Measurements from ENCODE around the gene MSANTD3.
"Not testable (repeated sequence)": the region's sequence is repeated elsewhere in the genome, so short reads cannot be mapped to it uniquely, and the experiment has no call there.

Gene MSANTD3, protein sequence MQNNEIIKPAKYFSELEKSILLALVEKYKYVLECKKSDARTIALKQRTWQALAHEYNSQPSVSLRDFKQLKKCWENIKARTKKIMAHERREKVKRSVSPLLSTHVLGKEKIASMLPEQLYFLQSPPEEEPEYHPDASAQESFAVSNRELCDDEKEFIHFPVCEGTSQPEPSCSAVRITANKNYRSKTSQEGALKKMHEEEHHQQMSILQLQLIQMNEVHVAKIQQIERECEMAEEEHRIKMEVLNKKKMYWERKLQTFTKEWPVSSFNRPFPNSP

DNA sequence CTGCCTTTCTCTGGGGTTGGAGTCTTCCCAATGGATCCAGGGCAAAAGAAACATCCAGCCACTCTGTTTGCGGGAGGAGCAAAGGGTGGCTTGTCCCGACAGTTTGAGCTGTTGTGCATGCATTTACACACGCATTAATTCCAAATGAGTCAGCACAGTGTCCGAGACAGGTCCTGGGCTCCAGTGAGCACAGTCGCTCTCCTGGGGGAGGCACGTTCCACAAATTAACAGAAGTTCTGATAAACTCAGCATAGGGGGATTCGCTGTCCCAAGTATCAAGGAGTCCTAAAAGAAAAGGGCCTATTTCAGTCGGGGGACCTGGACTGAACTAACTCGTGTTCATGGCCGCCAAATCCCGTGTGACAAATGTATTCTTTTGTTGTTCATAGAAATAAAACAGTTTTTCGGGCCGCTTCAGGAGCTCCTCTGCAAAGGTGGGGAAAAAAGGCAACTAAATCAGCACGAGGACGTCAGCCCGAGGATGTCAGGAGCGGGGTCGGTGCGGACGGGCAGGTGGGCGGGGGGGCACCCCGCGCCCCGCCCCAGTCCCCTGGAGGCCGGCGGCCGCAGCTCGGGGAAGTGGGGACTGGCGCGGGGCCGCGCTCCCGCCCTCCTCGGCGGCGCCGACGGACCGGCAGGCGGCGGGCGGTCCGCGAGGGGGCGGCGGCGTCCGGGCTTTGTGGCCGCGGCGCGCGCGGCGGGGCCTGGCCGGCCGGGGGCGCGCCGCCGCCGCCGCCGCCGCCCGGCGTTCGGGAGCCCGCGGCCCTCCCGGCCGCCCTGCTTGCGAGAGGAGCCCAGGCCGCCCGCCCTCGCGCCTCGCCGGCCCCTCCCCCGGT is at the start of gene MSANTD3:
Gene MSANTD3, plus strand, starts transcription at position 614 of the 836 bp plus-strand sequence. CDS start 14,796 bp downstream, outside the sequence.
- no peak for FAIRE-seq

DNA sequence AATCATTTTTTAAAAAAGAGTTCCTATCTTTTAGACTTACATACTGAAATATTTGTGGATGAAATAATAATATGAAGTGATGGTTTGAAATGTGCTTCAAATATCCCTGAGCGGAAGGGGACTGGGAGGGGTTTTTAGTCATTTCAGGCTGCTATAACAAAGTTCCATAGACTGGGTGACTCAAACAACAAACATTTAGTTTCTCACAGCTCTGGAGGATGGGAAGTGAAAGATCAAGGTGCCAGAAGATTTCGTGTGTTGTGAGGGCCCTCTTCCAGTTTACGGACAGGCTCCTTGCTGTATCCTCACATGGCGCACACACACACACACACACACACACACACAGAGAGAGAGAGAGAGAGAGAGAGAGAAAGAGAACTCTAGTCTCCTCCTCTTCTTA is 47.1 kb upstream of the MSANTD3 start:
- no peak for FAIRE-seq

DNA sequence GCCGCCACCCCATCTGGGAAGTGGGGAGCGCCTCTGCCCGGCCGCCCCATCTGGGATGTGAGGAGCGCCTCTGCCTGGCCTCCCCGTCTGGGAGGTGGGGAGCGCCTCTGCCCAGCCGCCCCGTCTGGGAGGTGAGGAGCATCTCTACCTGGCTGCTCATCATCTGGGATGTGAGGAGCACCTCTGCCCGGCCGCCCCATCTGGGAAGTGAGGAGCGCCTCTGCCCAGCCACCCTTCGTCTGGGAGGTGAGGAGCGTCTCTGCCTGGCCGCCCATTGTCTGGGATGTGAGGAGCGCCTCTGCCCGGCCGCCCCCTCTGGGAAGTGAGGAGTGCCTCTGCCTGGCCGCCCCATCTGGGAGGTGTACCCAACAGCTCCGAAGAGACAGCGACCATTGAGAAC is 34.0 kb upstream of the MSANTD3 start:
- FAIRE-seq: not testable (repeated sequence)

DNA sequence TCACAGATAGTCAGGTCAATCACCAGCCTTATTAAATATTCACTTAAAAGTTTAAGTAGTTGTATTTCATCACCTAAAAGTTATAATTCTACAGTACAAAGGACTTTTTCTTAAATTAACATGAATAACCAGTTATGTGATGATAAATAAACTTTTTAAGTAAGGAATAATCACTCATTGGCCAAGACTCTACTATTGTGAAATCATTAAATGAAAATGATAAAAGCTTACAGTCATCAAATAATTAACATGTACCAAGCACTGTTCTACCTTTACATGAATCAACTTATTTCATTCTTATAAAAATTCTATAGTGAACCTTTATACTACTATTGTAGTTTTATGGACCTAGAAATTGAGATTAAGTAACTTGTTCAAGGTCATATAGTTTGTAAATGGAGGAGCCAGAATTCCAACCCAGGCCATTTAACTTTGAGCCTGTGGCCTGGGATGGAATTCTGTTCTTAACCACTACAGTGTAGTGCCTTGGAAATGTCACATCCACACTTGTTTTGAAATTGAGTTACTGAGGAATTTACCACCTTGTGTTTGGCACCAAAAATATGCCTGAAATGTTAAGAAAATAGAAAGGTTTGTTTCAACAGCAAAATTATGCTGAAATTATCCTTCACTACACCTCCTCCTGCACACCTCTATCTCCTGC is 32.8 kb upstream of the MSANTD3 start:
- no peak for FAIRE-seq

DNA sequence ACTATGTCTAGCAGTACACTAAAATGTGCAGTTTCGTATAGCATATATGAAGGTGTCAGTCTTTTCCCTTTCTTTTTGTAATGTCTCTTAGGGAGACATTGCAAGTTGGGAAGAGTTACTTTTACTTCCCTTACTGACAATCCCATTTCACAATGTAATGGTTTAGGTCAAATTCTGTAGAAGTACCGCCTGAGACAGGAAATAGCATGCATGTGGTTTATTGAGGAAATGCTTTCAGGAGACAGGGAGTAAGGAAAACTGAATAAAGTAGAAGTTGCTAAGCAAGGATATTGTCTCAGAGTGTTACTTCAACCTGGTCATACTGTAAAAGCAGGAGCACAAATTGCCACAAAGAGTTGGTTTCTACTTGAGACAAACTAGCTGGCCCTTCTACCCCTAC is 32.1 kb upstream of the MSANTD3 start:
- no peak for FAIRE-seq

DNA sequence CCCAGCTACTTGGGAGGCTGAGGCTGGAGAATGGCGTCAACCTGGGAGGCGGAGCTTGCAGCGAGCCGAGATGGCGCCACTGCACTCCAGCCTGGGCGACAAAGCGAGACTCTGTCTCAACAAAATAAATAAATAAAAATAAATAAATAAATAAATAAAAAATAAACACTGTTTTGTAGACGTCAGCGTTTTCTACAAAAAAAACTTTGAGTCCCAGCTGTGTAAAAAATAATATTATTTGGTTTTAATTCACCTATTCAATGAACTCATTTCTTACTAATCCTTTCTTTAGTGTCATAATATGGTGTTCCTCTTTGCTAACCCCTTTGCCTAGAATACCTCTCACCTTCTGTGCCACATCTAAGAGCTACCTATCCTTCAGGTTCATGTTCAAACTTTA is 30.2 kb upstream of the MSANTD3 start:
- FAIRE-seq: no peak

DNA sequence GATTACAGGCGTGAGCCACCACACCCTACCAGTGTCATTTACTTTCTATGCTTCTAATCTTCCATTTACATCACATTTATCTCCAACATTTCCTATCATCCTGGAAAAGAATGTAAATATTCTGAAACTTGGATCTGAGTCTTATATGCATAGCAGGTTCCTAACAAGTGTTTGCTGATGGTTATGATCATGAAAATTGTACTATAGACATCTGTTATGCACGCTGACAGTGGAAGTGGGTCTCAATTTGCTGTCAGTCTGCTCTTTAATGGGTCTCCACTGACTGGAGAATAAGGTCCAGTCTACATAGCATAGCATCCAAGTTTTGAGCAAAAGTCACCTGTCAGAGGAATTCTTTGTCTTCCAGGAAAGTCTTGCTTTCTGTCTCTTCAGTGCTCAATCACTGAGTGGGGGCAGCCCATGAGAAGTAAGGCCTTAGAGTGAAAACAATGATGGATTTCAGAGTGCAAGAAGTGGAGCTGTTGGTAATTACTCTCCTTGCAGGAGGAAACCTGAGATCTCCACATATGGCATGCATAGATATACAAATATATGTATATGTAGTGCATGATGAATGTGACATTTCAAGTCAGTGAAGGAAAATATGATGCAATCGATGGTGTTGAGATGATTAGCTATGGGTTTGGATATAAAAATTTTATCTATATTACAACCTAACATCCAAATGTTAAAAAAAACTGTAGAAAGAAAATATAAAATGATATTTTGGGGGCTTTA is 29.2 kb upstream of the MSANTD3 start:
- FAIRE-seq: no peak

DNA sequence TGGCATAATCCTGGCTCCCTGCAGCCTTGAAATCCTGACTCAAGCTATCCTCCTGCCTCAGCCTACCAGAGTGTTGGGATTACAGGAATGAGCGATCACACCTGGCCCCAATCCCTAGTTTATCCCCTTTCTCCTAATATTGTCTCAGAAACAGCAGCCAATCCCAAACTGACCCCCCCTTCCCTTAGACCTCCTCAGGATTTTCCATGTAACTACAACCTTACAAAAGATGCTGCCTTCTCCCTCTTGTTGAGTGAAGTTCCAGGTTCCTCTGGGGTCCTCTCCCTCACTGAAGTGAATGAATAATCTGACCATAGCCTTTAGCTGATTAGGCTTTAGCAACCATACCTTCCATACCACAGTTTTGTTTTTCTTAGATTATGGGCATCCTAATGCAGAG is 25.9 kb upstream of the MSANTD3 start:
- FAIRE-seq: no peak

DNA sequence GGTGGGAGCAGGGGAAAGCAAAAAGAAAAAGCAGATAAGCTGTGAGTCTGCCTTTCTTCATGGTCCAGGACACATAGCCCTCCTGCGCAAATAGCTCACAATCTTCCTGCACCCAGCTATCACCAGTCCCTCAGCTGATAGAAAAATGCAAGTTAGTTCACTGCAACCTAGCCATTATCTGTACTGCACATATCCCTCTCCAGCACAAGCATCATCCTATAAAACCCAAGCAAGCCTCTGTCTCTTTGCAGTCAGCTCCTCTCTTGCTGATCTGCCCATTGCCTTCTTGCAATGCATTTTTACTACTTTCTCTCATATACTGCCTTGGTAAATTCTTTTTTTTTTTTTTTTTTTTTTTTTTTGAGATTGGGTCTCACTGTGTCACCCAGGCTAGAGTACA is 20.0 kb upstream of the MSANTD3 start:
- no peak for FAIRE-seq

DNA sequence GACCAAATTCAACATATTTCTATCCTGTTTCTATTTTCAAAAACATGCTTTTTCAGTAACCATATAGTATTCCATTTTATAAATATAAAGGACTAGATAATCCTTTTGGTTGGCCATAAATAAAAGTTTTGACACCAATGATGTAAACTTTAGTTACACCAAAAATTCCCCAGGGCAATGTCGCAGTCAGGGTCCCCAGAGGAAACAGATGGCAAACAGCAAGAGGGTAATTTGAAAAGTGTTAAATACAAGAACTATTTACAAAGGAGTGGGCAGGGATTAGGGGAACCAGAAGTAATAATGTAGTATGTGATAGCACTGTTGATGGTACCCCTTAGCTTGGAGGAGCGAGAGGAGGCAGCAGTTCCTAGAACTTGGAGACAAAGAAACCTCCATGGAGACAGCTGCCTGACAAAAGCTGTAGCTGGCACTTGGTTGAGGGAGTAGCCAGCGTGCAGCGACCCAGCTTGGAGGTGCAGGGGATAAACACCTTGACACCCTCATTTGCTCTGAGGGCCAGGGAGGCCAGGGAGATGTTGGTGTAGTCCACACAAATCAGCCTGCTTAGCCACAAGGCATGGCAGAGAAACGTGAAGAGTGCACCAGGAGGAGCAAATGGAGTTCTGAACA is 18.3 kb upstream of the MSANTD3 start:
- FAIRE-seq: no peak

DNA sequence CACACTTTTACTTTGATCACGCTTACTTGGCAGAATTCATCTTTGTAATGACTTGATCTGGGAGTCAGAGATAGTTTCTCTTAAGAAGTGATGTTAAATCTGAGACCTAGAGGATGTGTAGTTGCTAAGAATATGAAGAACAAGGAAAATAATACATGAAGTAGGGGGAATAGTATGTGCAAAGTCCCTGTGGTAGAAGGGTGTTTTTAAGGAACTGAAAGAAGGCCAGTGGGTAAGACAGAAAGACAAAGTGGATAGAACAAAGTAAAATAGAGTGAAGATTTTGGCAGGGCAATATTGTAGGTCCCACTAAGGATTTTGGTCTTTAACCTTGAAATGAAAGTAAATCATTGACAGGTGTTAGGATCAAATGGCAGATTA is 17.8 kb upstream of the MSANTD3 start:
- no peak for FAIRE-seq

DNA sequence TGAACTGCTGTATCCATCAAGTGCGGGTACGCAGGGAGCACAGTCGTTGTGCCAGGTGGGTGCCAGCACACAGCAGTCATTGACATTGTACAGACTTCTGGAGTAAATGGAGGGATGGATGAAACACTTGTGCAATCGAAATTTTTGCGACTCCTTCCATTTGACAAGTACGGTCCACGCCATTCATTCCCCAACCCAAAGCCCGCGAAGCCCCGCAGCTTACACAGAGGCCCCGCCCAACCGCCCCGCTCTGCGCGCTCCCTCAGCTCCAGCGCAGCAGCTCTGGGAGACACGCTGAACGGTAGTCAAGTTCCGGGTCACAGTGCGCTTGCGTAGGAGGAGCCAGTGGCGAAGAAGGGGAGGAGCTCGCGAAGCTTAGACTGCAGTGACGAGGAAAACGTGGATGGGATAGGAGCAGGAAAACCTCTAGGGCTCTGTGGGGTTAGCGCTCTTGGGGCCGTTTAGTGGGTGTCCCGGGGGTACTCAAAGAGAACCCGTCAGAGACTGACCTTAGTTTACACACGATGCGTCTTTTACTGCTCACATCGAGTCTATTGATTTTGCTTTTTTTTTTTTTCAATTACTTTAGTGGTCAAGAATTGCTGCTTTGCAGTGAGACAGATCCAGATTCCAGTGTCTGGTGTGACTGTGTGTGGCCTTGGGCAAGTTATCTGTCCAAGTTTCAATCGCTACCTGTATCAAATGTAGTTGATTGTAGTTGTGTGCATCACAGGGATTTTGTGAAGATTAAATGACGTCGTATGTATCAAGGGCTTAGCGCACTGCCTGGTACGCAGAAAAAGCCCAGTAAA is 15.3 kb upstream of the MSANTD3 start:
- no peak for FAIRE-seq

DNA sequence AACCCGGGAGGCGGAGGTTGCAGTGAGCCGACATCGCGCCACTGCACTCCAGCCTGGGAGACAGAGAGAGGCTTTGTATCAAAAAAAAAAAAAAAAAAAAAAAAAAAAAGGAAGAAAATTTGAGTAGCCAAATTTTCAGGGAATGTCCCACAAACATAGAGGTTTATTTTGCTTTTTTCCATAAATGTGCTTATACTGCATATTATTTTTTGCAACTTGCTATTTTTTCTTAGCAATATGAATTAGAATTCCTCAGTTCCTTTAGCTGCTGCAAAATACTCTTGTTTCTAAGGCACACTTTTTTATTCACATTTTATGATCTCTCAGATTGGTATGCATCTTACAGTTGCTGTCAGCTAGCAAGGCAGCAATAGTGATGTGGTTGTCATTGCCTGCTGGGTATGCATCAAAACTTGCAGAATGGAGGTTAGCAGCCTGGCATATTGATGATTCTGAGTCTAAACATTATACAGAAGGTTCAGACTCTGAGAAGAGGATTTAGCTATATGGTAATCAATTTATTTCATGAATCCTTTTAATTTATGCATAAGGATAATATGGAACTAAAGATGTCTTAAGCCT is 13.0 kb upstream of the MSANTD3 start:
- no peak for FAIRE-seq

DNA sequence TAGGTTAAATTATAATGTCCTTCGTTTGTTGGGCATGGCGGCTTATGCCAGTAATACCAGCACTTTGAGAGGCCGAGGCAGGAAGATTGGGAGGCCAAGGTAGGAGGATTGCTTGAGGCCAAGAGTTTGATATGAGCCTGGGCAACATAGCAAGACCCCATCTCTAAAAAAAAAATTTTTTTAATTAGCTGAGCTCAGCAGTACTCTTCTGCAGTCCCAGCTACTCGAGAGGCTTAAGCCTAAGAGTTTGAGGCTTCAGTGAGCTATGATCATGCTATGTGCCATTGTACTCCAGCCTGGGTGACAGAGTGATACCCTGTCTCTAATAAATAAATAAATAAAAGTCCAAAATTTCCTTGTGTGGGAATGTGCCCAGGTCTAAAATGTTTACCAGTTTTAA is 9.1 kb upstream of the MSANTD3 start:
- no peak for FAIRE-seq

DNA sequence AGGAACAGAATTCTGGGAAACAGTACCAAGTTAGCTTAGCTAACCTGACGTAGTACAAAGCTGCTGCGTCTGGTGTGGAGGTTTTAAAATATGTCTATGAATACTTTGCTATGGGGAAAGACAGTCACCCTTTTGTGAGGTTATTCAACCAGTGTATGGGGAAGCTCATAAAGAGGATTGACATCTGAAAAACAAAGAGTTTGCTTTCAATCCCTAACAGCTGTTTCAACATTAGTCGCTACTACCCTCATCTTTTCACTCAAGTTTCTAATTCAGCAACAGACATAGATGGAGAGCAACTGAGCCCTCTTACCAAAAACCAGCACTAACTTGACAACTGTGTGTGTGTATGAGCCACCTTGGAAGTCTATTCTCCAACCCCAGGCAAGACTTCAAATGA is 7.8 kb upstream of the MSANTD3 start:
- FAIRE-seq: no peak

DNA sequence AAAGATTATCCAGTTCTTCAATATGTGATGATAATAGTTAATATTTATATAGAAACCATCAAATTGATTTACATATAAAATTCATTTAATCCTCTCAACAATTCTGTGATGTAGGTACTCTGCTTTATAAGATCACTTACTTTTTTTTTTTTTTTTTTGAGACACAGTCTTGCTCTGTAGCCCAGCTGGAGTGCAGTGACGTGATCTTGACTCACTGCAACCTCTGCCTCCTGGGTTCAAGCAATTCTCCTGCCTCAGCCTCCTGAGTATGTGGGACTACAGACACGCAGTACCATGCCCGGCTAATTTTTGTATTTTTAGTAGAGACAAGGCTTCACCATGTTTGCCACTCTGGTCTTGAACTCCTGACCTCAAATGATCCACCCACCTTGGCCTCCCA is 5.8 kb upstream of the MSANTD3 start:
- FAIRE-seq: not testable (repeated sequence)

DNA sequence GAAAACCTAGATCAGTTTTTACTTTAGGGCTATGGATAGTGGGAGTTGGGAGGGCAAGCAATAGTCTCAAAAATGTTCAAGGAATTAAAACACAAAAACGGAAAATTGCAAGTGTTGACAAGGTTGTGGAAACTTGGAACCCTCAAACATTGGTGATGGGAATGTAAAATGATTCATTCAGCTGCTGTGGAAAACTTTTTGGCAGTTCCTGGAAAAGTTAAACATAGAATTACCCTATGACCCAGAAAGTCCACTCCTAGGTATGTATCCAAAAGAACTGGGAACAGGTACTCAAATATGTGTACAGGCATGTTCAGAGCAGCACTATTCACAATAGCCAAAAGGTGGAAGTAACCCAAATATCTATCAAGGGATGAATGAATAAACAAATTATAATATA is 1.2 kb upstream of the MSANTD3 start:
- FAIRE-seq: no peak

DNA sequence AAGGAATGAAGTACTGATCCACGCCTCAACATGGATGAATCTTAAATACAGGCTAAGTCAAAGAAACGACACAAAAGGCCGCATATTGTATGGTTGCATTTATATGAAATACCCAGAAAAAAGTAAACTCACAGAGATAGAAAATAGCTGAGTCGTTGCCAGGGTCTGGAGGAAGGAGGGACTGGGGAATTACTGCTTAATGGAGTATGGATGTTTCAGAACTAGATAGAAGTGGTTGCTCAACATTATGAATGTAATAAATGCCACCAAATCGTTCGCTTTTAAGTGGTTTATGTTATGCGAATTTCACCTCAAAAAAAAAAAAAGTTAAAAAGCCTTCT is 784 bp upstream of the MSANTD3 start:
- no peak for FAIRE-seq

DNA sequence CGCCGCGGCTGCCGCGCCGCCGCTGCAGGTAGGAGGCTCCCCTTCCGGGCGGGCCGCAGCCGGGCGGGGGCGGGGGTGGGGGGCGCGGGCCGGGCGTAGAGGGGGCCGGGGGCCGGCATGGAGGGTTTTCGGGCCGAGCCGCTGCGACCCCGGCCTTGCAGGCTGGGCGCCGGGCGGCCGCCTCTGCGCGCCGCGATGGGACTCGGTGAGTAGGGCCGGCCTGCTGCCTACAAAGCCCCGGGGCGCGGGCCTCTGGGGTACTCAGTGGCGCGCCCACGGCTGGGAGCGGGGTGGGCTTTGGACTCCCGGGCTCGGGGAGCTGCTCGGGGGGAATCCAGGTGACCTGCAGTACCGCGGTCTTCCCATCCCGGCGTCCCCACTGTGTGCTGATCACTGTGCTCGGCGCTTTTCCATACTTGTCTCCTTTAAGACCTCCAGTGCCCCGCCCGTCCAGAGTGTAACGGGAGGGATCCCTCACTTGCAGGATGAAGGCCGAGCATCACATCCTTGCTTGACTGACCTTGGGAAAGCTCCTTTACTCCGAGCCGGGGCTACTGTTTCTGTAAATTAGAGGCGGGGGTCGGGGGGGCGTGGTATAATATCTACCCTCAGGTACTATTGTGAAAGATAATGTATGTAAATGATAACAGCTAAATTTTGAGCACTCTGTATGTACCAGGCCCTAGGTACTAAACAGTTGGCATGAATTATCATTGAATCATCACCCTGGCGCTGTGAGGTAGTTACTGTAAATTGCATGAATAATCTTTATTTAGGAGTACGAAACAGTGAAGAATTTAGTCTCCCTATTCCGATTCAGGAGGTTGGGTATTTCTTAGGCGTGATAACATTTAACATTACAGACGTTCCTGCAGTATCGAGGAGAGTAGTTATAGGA is 672 bp downstream of the MSANTD3 start:
- FAIRE-seq: no peak

DNA sequence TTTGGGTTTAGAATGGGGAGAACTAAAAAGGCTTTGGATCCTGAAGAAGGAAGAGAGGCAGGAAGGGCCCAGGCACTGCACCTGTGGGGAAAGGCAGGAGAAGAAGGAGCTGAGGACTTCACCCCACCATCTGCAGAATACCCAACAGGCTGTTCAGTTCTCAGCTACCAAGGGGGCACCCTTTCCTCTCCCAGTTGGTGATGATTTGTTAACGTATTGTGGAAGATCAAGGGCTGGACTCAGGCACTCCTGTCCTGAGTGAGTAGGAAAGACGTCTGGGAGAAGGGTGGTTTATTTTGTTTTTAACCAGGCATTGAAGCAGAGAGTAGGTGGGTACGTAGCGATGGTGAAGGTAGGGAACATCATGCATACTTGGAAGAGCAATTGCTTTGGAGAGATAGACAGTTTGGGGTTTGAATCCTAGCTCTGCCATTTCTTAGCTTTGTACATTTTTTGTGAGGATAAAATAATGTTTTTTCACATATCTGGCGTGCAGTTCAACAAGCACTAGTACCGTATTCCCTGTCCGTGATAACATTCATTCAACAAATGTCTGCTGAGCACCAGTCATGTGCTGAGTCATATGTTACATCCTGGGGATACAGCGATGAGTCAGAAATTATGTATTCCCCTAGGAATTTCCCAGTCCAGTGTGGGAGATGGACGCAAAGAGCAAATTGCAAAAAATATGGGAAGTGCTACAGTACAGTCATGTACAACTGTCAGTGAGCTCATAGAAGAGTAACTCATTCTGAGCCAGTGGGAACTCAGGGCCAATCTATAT is 2.1 kb downstream of the MSANTD3 start:
- FAIRE-seq: no peak

Data from TTC549 (cell line).